Bronchial epithelial cell (primary cell): ENCODE data around the gene KDM6A. TPM values are rescaled to one million over a fixed set of nuclear protein-coding genes. Genes with fewer than 3 reads are reported as not detected.

ENCODE experiments used
- DNase-seq: peaks from one replicate; pipeline ENCODE4 v3.0.0-alpha.2; 2010; ENCODE audit warnings: low read depth
- FAIRE-seq: peaks from 2 replicates; lab custom pipeline; 2011; peaks lifted over from hg19 to GRCh38; lab: Jason Lieb, UNC
- H3K27me3 ChIP-seq: 2 replicates; pipeline ENCODE4 v1.5.1; 2011; ENCODE audit warnings: low read length; ENCODE audit not compliant: control insufficient read depth, insufficient read depth
- H3K36me3 ChIP-seq: 2 replicates; pipeline ENCODE4 v1.5.1; 2011; ENCODE audit warnings: low read length; ENCODE audit not compliant: control insufficient read depth, insufficient read depth
- H3K4me3 ChIP-seq: 2 replicates; pipeline ENCODE4 v1.5.1; 2011; ENCODE audit warnings: mild to moderate bottlenecking, low read depth, low read length, control low read depth
- CTCF ChIP-seq: IDR thresholded peaks from 2 replicates; pipeline ENCODE4 v1.5.1; 2011; ENCODE audit warnings: mild to moderate bottlenecking, moderate library complexity, low read length, control low read depth, inconsistent platforms; ENCODE audit not compliant: insufficient read depth, severe bottlenecking
- total RNA-seq: library from RNA; depleted of rRNA; stranded (reverse); fragments of >200 nt; gene quantifications from 2 replicates; pipeline ENCODE4 v1.2.1, GENCODE V29; 2014

KDM6A gene
- total RNA-seq, 1 donor from 2014 or later = 11.1 TPM

DNA sequence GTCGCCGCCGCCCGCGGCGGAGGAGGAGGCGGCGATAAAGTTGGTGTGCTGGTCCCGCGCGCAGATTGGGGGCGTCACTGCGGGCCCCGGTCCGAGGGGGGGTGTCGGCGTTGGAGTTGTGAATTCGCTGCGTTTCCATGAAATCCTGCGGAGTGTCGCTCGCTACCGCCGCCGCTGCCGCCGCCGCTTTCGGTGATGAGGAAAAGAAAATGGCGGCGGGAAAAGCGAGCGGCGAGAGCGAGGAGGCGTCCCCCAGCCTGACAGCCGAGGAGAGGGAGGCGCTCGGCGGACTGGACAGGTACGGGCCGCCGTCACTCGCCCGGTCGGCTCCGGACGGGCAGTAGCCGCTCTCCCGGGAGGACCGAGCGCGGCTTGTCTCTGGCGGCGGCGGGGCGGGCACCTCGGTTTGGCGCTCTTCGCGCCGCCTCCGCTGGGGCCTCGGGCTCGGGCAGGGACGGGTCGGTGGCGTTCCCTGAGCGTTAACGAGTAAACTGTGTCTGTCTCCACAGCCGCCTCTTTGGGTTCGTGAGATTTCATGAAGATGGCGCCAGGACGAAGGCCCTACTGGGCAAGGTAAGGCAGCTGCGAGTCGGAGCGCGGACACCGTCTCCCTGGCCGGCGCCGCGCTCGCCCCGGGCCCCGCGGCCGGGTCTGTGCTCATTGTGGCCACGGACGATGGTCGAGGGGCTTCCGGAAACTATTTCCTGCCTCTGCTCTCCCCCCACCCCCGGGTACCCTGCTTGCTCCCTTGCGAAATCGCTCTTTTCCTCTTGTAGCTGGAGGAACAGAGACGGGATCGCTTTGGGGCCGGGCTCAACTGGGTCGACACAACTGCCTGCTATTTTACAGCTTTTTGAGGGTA is 658 bp downstream of the KDM6A start:
- TF ChIP-seq CTCF = no peak
- H3K27me3 ChIP-seq = no peaks in the 10 kb centered on the region
- DNase-seq (no peak), FAIRE-seq (no peak)
- no peaks in the 10 kb centered on the region for H3K36me3 ChIP-seq
- H3K4me3 ChIP-seq = peak overlapping the region; percentile 64

- Histone ChIP-seq H3K36me3 (no peaks in the 10 kb centered on the region), H3K4me3 (peak overlapping the region; percentile 64), H3K27me3 (no peaks in the 10 kb centered on the region)
- FAIRE-seq (no peak), DNase-seq (peak; percentile 38)
- TF ChIP-seq CTCF = no peak
These were observed 1.6 kb downstream of the KDM6A start for GRCh38 chrX:44874420-44875184.

DNA sequence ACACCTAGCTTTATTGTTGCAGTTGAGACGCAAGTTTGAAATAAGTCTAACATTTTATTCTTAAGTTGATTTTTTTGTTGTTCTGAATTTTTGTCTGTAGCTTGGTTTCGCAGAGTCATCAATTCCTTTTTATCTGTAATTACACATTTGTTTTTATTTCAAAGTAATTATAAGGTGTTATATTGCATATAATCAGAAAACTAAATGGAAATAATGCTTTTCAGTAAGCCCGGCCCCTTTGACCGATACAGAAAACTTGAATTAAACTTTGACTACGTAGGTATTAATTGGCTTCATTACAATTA is 2.1 kb downstream of the KDM6A start:
- H3K27me3 ChIP-seq = no peaks in the 10 kb centered on the region
- no peaks in the 10 kb centered on the region for H3K36me3 ChIP-seq
- no peak for FAIRE-seq
- no peak for DNase-seq
- peak overlapping the region; percentile 64 for H3K4me3 ChIP-seq
- TF ChIP-seq CTCF = no peak

- FAIRE-seq (no peak), DNase-seq (peak; percentile 37)
- Histone ChIP-seq H3K27me3 (no peaks in the 10 kb centered on the region), H3K36me3 (no peaks in the 10 kb centered on the region), H3K4me3 (peak overlapping the region; percentile 6)
- TF ChIP-seq CTCF = no peak
These were observed 3.1 kb downstream of the KDM6A start for GRCh38 chrX:44876086-44876485.

DNA sequence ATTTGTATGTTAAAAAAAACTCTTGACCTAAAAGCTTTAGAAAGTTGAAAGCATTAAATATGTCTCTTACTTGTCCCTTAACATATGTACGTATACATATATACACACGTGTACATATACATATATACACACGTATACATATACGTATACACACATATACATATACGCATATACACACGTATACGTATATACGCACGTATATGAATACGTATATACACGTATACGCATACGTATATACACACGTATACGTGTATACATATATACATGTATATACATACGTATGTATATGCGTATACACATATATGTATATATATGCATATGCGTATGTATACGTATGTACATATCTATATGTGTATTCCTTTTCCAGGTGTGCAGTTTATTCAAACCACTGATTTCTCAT is 3.8 kb downstream of the KDM6A start:
- no peak for TF ChIP-seq CTCF
- DNase-seq (no peak), FAIRE-seq (no peak)
- Histone ChIP-seq H3K4me3 (no peak overlapping the region), H3K27me3 (no peaks in the 10 kb centered on the region), H3K36me3 (no peaks in the 10 kb centered on the region)
